OCI-LY7 (cell line): ENCODE results near the gene DCAF4. TPM values are rescaled to one million over a fixed set of nuclear protein-coding genes. Genes with fewer than 3 reads are reported as not detected.

ENCODE experiments used
- BruUV-seq: library from RNA; stranded (reverse); fragments of 400-500 nt; replicated peaks from 2 replicates; lab custom pipeline; 2021; lab: Mats Ljungman, UMichigan
- CTCF ChIA-PET: fragments of 300-600 bp; sonication (Branson Sonifier 250); formaldehyde crosslinking; loops from one replicate; lab custom pipeline; 2022; ENCODE audit warnings: antibody characterized with exemption; ENCODE audit not compliant: unreplicated experiment; lab: Charles Lee
- POLR2A ChIA-PET: fragments of 300-600 bp; sonication (Branson Sonifier 250); formaldehyde crosslinking; loops from one replicate; lab custom pipeline; 2022; ENCODE audit warnings: antibody characterized with exemption; lab: Charles Lee
- DNase-seq: peaks from one replicate; pipeline ENCODE4 v3.0.0-alpha.2; 2015; ENCODE audit warnings: low spot score
- H2AFZ ChIP-seq: fragments of 200-600 bp; sonication (generic), shearing (Covaris generic); 2 replicates; pipeline ENCODE4 v1.6.1; 2014; ENCODE audit warnings: mild to moderate bottlenecking, antibody characterized with exemption, low read length, moderate library complexity
- H3K27ac ChIP-seq: fragments of 200-600 bp; sonication (generic); 2 replicates; pipeline ENCODE4 v1.5.1; 2014; ENCODE audit warnings: mixed run types, low read depth, mild to moderate bottlenecking, moderate library complexity, low read length, inconsistent platforms; ENCODE audit not compliant: poor library complexity, severe bottlenecking
- H3K36me3 ChIP-seq: fragments of 200-600 bp; sonication (generic); 2 replicates; pipeline ENCODE4 v1.6.1; 2014; ENCODE audit warnings: mild to moderate bottlenecking, antibody characterized with exemption, low read length, moderate library complexity, mixed read lengths; ENCODE audit not compliant: insufficient read depth
- H3K4me1 ChIP-seq: fragments of 200-600 bp; sonication (generic); 2 replicates; pipeline ENCODE4 v1.5.1; 2014; ENCODE audit warnings: mild to moderate bottlenecking, low read length; ENCODE audit not compliant: insufficient read depth, poor library complexity, severe bottlenecking
- H3K4me2 ChIP-seq: fragments of 200-600 bp; sonication (generic); 2 replicates; pipeline ENCODE4 v1.6.1; 2014; ENCODE audit warnings: mild to moderate bottlenecking, low read length
- H3K4me3 ChIP-seq: fragments of 200-600 bp; sonication (generic); 2 replicates; pipeline ENCODE4 v1.5.1; 2014; ENCODE audit warnings: mild to moderate bottlenecking, low read depth, low read length; ENCODE audit not compliant: poor library complexity, severe bottlenecking
- H3K79me2 ChIP-seq: fragments of 200-600 bp; sonication (generic); 2 replicates; pipeline ENCODE4 v1.6.1; 2016; ENCODE audit warnings: low read depth, mild to moderate bottlenecking, low read length, moderate library complexity, mixed read lengths; ENCODE audit not compliant: insufficient read depth
- H3K9me2 ChIP-seq: fragments of 200-600 bp; sonication (generic); 2 replicates; pipeline ENCODE4 v1.6.1; 2016; ENCODE audit warnings: mild to moderate bottlenecking, low read length, mixed read lengths; ENCODE audit not compliant: insufficient read depth
- H3K9me3 ChIP-seq: fragments of 200-600 bp; sonication (generic); 2 replicates; pipeline ENCODE4 v1.6.1; 2014; ENCODE audit warnings: mild to moderate bottlenecking, mixed run types, low read length, mixed read lengths
- H4K20me1 ChIP-seq: fragments of 200-600 bp; sonication (generic); 2 replicates; pipeline ENCODE4 v1.6.1; 2014; ENCODE audit warnings: mild to moderate bottlenecking, antibody characterized with exemption, low read length, moderate library complexity, mixed read lengths; ENCODE audit not compliant: insufficient read depth
- EZH2phosphoT487 ChIP-seq: fragments of 200-600 bp; sonication (generic); IDR thresholded peaks from 2 replicates; pipeline ENCODE4 v1.6.1; 2018; ENCODE audit warnings: low read depth, borderline replicate concordance, mild to moderate bottlenecking, mixed run types, antibody characterized with exemption, low read length, moderate library complexity, mixed read lengths
- intact Hi-C: fragments of 100-400 bp; cut with micrococcal nuclease; formaldehyde crosslinking; loops from one replicate; pipeline ENCODE4 v1.10.0; 2022; ENCODE audit not compliant: unreplicated experiment
- total RNA-seq, 2 experiments: library from RNA; depleted of rRNA in 1 of 2; stranded (reverse); fragments of >200 nt in 1 of 2; shearing (Covaris generic) in 1 of 2; gene quantifications; 2 replicates each; pipeline ENCODE4 v1.2.3, GENCODE V29; 2014 to 2022
- TF ChIP-seq, protein P1 (sequence below): fragments of 200-600 bp; sonication (generic); conservative IDR thresholded peaks from 2 replicates; pipeline ENCODE4 v1.5.1; 2014; ENCODE audit warnings: mild to moderate bottlenecking, antibody characterized with exemption, low read length, moderate library complexity, mixed read lengths

The DCAF4 gene
- total RNA-seq, 2 experiments from 2014 or later, result 31.1 to 48.8 TPM

DNA sequence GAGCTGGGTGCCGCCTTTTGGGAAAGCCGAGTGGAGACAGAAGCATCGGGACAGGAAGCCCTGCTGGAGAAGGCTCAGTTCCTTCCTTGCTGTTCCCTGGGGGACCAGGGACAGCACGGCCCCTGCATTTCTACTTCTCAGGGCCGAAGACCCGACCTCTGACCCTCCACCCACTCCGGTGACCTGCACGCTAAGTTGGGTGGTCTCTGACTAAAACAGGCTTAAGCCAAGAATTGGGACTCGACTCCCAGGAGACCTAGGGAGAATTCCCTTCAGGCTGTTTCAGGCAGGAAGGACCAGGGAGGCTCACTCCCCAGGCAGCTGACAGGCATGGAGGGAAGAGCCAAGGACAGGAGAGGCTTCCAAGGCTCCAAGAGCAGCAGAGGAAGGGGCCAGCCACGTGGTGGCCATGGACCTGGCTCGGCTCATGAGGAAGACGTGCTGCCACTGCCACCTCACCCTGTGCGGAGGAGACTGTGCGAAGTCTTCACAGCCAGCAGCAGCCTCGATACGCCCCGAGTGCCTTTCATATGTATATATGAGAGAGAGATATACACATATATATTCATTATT, 43.9 kb downstream of the DCAF4 start:
- no peaks in the 10 kb centered on the region for H3K4me1 ChIP-seq
- H3K9me3 ChIP-seq, result no peaks in the 10 kb centered on the region
- H2AFZ ChIP-seq, result no peak overlapping the region
- CTCF ChIA-PET, result no interaction called here
- POLR2A ChIA-PET, result no interaction called here
- H3K79me2 ChIP-seq, result no peaks in the 10 kb centered on the region
- no TSS peak for BruUV-seq
- no peak overlapping the region for H3K27ac ChIP-seq
- H3K36me3 ChIP-seq, result peaks cover 27% of the 10 kb centered on the region
- intact Hi-C loops, result no loop called here
- no peak for DNase-seq
- no peaks in the 10 kb centered on the region for H3K9me2 ChIP-seq
- no peaks in the 10 kb centered on the region for H4K20me1 ChIP-seq
- no peak overlapping the region for H3K4me2 ChIP-seq
- TF ChIP-seq, protein P1, sequence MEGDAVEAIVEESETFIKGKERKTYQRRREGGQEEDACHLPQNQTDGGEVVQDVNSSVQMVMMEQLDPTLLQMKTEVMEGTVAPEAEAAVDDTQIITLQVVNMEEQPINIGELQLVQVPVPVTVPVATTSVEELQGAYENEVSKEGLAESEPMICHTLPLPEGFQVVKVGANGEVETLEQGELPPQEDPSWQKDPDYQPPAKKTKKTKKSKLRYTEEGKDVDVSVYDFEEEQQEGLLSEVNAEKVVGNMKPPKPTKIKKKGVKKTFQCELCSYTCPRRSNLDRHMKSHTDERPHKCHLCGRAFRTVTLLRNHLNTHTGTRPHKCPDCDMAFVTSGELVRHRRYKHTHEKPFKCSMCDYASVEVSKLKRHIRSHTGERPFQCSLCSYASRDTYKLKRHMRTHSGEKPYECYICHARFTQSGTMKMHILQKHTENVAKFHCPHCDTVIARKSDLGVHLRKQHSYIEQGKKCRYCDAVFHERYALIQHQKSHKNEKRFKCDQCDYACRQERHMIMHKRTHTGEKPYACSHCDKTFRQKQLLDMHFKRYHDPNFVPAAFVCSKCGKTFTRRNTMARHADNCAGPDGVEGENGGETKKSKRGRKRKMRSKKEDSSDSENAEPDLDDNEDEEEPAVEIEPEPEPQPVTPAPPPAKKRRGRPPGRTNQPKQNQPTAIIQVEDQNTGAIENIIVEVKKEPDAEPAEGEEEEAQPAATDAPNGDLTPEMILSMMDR, result no peak
- no peak for TF ChIP-seq EZH2phosphoT487
- no peak overlapping the region for H3K4me3 ChIP-seq

DNA sequence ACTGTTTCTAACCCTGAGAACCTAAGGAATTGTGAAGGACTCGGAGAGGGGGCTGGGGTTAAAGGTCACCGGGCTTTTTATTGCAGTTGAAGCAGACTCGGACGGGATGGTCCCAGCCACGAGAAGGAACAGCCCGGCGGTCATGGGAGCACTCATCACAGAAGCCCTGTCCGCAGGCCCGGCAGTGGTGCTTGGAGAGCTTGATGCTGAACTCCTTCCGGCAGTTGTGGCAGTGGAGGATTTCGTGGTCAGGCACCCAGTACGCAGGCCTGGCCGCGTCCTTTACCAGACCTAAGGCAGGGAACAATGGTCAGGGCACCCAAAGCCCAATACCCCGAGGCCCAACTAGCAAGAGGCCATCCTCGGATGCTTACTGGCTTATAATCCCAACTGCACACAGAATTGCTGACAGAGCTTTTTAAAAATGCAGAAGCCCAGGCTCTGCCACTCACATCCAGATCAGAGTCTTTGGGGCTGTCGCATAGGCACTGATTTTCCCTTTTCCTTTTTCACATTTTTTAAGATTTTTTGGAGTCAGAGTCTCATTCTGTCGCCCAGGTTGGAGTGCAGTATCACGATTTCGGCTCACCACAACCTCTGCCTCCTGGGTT, 44.7 kb downstream of the DCAF4 start:
- TF ChIP-seq EZH2phosphoT487, result no peak
- TF ChIP-seq, protein P1, result no peak
- no TSS peak for BruUV-seq
- H3K9me2 ChIP-seq, result no peaks in the 10 kb centered on the region
- H3K4me1 ChIP-seq, result no peaks in the 10 kb centered on the region
- ChIA-PET CTCF (no interaction called here), POLR2A (no interaction called here)
- no peak for DNase-seq
- H3K79me2 ChIP-seq, result no peaks in the 10 kb centered on the region
- H3K4me2 ChIP-seq, result no peak overlapping the region
- no peak overlapping the region for H3K4me3 ChIP-seq
- H2AFZ ChIP-seq, result no peak overlapping the region
- H3K27ac ChIP-seq, result no peak overlapping the region
- no peaks in the 10 kb centered on the region for H4K20me1 ChIP-seq
- H3K36me3 ChIP-seq, result peaks cover 32% of the 10 kb centered on the region
- H3K9me3 ChIP-seq, result no peaks in the 10 kb centered on the region
- intact Hi-C loops, result no loop called here

DNA sequence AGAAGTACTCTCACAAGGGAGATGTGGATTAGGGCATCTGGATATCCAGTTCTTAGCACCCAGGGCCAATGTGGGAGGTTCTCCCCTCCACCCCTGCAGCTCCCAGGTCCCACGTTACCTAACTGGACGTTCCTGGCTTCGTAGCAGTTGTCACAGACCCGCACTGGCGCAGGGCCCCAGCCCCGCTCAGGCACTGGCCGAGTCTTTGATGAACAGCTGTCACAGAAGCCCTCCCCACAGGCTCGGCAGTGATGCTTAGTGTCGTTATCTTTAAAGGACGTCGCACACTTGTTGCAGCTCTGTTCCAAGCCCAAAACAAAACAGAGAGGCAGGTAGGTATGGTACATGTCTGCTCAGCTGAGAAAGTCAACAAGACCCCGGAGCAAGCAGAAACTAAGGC, 48.4 kb downstream of the DCAF4 start:
- no peaks in the 10 kb centered on the region for H3K9me2 ChIP-seq
- TF ChIP-seq, protein P1, result no peak
- no peak for TF ChIP-seq EZH2phosphoT487
- no peak overlapping the region for H3K4me2 ChIP-seq
- no peak overlapping the region for H2AFZ ChIP-seq
- no peaks in the 10 kb centered on the region for H4K20me1 ChIP-seq
- peaks cover 29% of the 10 kb centered on the region for H3K36me3 ChIP-seq
- H3K9me3 ChIP-seq, result no peaks in the 10 kb centered on the region
- no peak overlapping the region for H3K27ac ChIP-seq
- no peak overlapping the region for H3K4me3 ChIP-seq
- ChIA-PET POLR2A (no interaction called here), CTCF (no interaction called here)
- DNase-seq, result no peak
- intact Hi-C loops, result no loop called here
- H3K4me1 ChIP-seq, result no peaks in the 10 kb centered on the region
- H3K79me2 ChIP-seq, result no peaks in the 10 kb centered on the region
- BruUV-seq, result no TSS peak
